Caco-2 (cell line): Measurements from ENCODE around the gene TBL2. TPM values are rescaled to one million over a fixed set of nuclear protein-coding genes. Genes with fewer than 3 reads are reported as not detected.

ENCODE experiments used
- BruUV-seq: library from RNA; stranded (reverse); fragments of 400-500 nt; replicated peaks from 2 replicates; lab custom pipeline; 2021; lab: Mats Ljungman, UMichigan
- CTCF ChIA-PET: fragments of 300-600 bp; sonication (Branson Sonifier 250); formaldehyde crosslinking; loops from one replicate; lab custom pipeline; 2022; ENCODE audit warnings: antibody characterized with exemption; lab: Charles Lee
- POLR2A ChIA-PET: fragments of 300-600 bp; sonication (Branson Sonifier 250); formaldehyde crosslinking; loops from one replicate; lab custom pipeline; 2022; ENCODE audit warnings: antibody characterized with exemption; lab: Charles Lee
- DNase-seq, 2 experiments: peaks; one replicate each; pipeline versions ENCODE4 v3.0.0 to v3.0.0-alpha.2; 2020 to 2022
- H3K27me3 ChIP-seq: replicated peaks from 2 replicates; pipeline ENCODE4 v1.6.0; 2011; ENCODE audit warnings: low read length; ENCODE audit not compliant: control insufficient read depth, insufficient read depth
- H3K36me3 ChIP-seq: 2 replicates; pipeline ENCODE4 v1.5.1; 2011; ENCODE audit warnings: low read length; ENCODE audit not compliant: control insufficient read depth, insufficient read depth
- H3K4me1 ChIP-seq: fragments of 250-450 bp; sonication (Bioruptor Pico); 2 replicates; pipeline ENCODE4 v1.5.1; 2020; ENCODE audit warnings: mild to moderate bottlenecking
- H3K4me3 ChIP-seq: 2 replicates; pipeline ENCODE4 v1.5.1; 2011; ENCODE audit warnings: low read depth, mild to moderate bottlenecking, control low read depth, low read length
- H3K9me3 ChIP-seq: fragments of 250-450 bp; sonication (Bioruptor Pico); 2 replicates; pipeline ENCODE4 v1.5.1; 2020; ENCODE audit warnings: mild to moderate bottlenecking, moderate library complexity
- H3K27ac Mint-ChIP-seq: one replicate; pipeline ENCODE4 v1.8.0; 2022; ENCODE audit warnings: mixed read lengths; ENCODE audit not compliant: unreplicated experiment
- H3K27me3 Mint-ChIP-seq: one replicate; pipeline ENCODE4 v1.8.0; 2022; ENCODE audit warnings: mixed read lengths; ENCODE audit not compliant: insufficient read depth, unreplicated experiment
- H3K36me3 Mint-ChIP-seq: one replicate; pipeline ENCODE4 v1.8.0; 2022; ENCODE audit warnings: mild to moderate bottlenecking, mixed read lengths; ENCODE audit not compliant: insufficient read depth, unreplicated experiment
- H3K4me1 Mint-ChIP-seq: one replicate; pipeline ENCODE4 v1.8.0; 2022; ENCODE audit warnings: low read depth, mixed read lengths; ENCODE audit not compliant: unreplicated experiment
- H3K4me3 Mint-ChIP-seq: one replicate; pipeline ENCODE4 v1.8.0; 2022; ENCODE audit warnings: mild to moderate bottlenecking, moderate library complexity, mixed read lengths; ENCODE audit not compliant: unreplicated experiment
- H3K9me3 Mint-ChIP-seq: one replicate; pipeline ENCODE4 v1.8.0; 2022; ENCODE audit warnings: mixed read lengths; ENCODE audit not compliant: unreplicated experiment
- intact Hi-C: fragments of 100-400 bp; cut with micrococcal nuclease; formaldehyde crosslinking; loops from one replicate; pipeline ENCODE4 v1.10.0; 2022; ENCODE audit not compliant: unreplicated experiment
- total RNA-seq: library from RNA; stranded (reverse); gene quantifications from 2 replicates; pipeline ENCODE4 v1.2.3, GENCODE V29; 2022
- TF ChIP-seq, protein P1 (sequence below), 2 experiments: fragments of 200-600 bp in 1 of 2; IDR thresholded peaks; 1 replicate in 1 of 2; 2 replicates in 1 of 2; pipeline versions ENCODE4 v1.5.1 to v1.8.0; 2011 to 2022; ENCODE audit warnings: antibody characterized with exemption in 1 of 2, control low read depth in 1 of 2, inconsistent platforms in 1 of 2, low read depth in 1 of 2, low read length in 1 of 2, mild to moderate bottlenecking in 1 of 2, moderate library complexity in 1 of 2; ENCODE audit not compliant: insufficient read depth in 1 of 2, severe bottlenecking in 1 of 2, unreplicated experiment in 1 of 2

The TBL2 gene
- total RNA-seq, 1 experiment from 2014 or later = 76.8 TPM

DNA sequence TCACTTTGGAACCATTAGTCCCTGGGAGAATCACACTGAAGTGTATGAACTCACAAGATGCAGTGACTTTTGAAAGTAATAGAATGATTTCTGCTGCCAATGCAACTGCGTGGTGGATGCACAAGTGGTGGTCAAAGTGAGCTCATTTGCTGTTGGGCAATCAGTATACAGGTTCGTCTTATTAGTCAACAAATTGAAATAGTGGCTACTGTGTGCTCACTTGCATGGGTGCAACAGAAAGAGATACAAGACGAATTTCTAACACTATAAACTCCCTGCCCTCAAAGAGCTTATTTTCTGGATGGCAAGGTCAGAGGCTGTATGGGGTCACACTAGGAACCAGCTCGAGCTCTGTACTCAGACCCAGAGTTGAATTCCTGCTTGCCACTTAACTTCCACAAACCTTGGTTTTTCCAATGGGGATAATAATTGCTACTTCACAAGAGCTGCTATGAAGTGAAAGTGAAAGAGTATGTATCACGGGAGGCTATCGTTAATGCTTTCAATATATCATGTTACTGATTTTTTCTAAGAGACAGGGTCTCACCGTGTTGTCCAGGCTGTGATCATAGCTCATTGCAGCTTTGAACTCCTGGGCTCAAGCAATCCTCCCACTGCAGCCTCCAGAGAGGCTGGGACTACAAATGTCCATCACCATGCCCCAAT lies 12.6 kb downstream of the TBL2 start:
- no peak for DNase-seq
- POLR2A ChIA-PET = interaction anchor here (0.5 to 1.3 kb wide), 3 partner anchors 9 to 136 kb away, joined by 3 to 7 read pairs (median 3); partner anchors contain the start of gene TBL2
- H3K27ac Mint-ChIP-seq = no peak overlapping the region
- intact Hi-C loops = no loop called here
- no peaks in the 10 kb centered on the region for H3K9me3 Mint-ChIP-seq
- no TSS peak for BruUV-seq
- no peaks in the 10 kb centered on the region for H3K27me3 Mint-ChIP-seq
- peaks cover 11% of the 10 kb centered on the region for H3K36me3 Mint-ChIP-seq
- no peak overlapping the region for H3K4me3 ChIP-seq
- H3K9me3 ChIP-seq = no peaks in the 10 kb centered on the region
- no peaks in the 10 kb centered on the region for H3K36me3 ChIP-seq
- CTCF ChIA-PET = interaction anchor here (1.4 kb wide), 1 partner anchor 9 kb away, joined by 4 read pairs; no protein-coding TSS in a partner anchor
- no peak overlapping the region for H3K4me3 Mint-ChIP-seq
- peaks cover 10% of the 10 kb centered on the region for H3K4me1 ChIP-seq
- TF ChIP-seq, protein P1, sequence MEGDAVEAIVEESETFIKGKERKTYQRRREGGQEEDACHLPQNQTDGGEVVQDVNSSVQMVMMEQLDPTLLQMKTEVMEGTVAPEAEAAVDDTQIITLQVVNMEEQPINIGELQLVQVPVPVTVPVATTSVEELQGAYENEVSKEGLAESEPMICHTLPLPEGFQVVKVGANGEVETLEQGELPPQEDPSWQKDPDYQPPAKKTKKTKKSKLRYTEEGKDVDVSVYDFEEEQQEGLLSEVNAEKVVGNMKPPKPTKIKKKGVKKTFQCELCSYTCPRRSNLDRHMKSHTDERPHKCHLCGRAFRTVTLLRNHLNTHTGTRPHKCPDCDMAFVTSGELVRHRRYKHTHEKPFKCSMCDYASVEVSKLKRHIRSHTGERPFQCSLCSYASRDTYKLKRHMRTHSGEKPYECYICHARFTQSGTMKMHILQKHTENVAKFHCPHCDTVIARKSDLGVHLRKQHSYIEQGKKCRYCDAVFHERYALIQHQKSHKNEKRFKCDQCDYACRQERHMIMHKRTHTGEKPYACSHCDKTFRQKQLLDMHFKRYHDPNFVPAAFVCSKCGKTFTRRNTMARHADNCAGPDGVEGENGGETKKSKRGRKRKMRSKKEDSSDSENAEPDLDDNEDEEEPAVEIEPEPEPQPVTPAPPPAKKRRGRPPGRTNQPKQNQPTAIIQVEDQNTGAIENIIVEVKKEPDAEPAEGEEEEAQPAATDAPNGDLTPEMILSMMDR (IDR thresholded peaks at IDR 0.05; ENCODE audit: insufficient read depth in 1 of 2, low read depth in 1 of 2, low read length in 1 of 2, severe bottlenecking in 1 of 2, unreplicated experiment in 1 of 2) = no peak
- no peaks in the 10 kb centered on the region for H3K27me3 ChIP-seq
- H3K4me1 Mint-ChIP-seq = peaks cover 7% of the 10 kb centered on the region

DNA sequence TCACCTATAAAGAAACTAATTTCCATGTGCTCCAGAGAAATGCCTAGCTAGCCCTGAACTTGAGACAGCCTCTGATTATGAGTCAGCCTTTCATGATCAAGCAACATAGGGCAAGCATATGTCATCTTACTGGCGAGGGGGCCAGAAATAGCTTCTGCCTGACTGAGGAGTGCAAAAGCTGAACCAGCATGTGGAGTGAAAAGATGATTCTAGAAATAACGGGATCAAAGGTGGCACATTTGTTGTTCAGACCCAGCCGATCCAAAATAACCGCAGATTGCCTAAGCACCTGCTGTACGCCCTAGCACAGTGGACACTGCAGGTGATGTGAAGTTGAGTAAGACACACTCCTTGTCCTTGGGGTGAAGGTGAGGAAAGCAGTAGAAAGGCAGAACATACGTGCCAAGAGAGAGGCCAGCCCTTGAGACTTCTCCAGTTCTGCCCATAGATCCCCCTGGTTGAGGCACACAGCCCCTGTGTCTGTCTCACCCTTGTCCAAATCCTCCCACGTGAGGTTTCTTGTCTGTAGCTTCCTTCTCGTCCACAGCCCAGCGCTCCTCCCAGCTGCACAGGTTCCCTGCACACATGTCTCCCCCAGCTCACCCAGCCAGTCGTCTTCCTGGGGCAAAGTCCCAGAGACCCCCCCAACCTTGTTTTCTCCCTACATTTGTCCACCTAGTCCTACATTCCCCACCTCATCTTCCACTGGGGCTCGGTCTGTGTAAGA lies 18.1 kb downstream of the TBL2 start:
- CTCF ChIA-PET = interaction anchor here (0.5 kb wide), 1 partner anchor 37 kb away, joined by 4 read pairs; no protein-coding TSS in a partner anchor
- POLR2A ChIA-PET = interaction anchor here (0.5 to 1.1 kb wide), 3 partner anchors 18 to 38 kb away, joined by 3 to 7 read pairs (median 5); partner anchors contain the start of genes BAZ1B and TBL2

More for the DNA sequence above, 18.1 kb downstream of the TBL2 start:
- Mint-ChIP-seq H3K9me3 (no peaks in the 10 kb centered on the region), H3K27ac (no peak overlapping the region), H3K4me1 (peaks cover 15% of the 10 kb centered on the region), H3K4me3 (no peak overlapping the region), H3K36me3 (peaks cover 29% of the 10 kb centered on the region), H3K27me3 (no peaks in the 10 kb centered on the region)
- Histone ChIP-seq H3K4me3 (no peak overlapping the region), H3K36me3 (no peaks in the 10 kb centered on the region), H3K9me3 (no peaks in the 10 kb centered on the region), H3K27me3 (no peaks in the 10 kb centered on the region), H3K4me1 (peaks cover 20% of the 10 kb centered on the region)
- intact Hi-C loops = no loop called here
- no TSS peak for BruUV-seq
- DNase-seq = no peak
- TF ChIP-seq, protein P1 (IDR thresholded peaks at IDR 0.05; ENCODE audit: insufficient read depth in 1 of 2, low read depth in 1 of 2, low read length in 1 of 2, severe bottlenecking in 1 of 2, unreplicated experiment in 1 of 2) = no peak
